LNCAP (cell line): ENCODE data around the gene CXorf58.

Experiments
- TF ChIP-seq, protein P1 (sequence below): fragments of 450-650 bp; IDR thresholded peaks from 2 replicates; pipeline ENCODE4 v1.5.1; 2017; ENCODE audit warnings: mild to moderate bottlenecking

Gene CXorf58

DNA sequence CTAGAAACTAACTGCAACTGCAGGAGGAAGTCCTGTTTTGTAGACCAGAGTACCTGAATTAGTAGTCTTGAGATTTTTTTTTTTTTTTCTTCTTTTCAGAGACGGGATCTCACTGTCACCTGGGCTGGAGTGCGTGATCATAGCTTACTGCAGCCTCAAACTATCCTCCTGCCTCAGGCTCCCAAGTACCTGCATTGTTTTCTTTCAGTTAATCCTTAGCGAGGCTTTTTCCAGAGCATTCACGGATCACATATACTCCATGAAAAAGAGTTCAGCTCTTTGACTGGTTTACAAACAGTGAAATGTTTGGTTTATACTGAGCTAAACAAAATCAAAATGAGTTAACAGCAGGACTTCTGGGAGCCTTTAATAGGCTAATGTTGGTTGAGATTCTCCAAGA lies 73.4 kb downstream of the CXorf58 start:
- TF ChIP-seq, protein P1, sequence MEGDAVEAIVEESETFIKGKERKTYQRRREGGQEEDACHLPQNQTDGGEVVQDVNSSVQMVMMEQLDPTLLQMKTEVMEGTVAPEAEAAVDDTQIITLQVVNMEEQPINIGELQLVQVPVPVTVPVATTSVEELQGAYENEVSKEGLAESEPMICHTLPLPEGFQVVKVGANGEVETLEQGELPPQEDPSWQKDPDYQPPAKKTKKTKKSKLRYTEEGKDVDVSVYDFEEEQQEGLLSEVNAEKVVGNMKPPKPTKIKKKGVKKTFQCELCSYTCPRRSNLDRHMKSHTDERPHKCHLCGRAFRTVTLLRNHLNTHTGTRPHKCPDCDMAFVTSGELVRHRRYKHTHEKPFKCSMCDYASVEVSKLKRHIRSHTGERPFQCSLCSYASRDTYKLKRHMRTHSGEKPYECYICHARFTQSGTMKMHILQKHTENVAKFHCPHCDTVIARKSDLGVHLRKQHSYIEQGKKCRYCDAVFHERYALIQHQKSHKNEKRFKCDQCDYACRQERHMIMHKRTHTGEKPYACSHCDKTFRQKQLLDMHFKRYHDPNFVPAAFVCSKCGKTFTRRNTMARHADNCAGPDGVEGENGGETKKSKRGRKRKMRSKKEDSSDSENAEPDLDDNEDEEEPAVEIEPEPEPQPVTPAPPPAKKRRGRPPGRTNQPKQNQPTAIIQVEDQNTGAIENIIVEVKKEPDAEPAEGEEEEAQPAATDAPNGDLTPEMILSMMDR = no peak

DNA sequence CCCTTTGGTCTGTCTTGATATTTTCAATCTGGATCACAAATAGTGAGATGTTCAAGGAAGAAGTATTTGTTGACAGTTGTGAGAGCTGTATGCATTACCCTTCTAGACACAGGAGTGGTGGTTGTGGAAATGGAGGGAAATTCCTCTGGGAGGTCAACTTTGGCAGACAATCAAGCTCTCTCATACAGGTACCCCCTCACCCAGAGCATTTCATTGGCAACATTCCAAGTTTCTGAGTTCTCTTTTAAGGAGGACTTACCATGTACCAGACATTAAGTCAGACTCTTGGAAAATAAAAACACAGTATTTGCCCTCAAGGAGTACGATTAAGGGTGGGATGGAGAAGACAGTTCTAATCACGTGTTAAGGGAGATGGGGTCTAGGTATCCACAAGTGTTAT lies 73.9 kb downstream of the CXorf58 start:
- TF ChIP-seq, protein P1 = no peak

DNA sequence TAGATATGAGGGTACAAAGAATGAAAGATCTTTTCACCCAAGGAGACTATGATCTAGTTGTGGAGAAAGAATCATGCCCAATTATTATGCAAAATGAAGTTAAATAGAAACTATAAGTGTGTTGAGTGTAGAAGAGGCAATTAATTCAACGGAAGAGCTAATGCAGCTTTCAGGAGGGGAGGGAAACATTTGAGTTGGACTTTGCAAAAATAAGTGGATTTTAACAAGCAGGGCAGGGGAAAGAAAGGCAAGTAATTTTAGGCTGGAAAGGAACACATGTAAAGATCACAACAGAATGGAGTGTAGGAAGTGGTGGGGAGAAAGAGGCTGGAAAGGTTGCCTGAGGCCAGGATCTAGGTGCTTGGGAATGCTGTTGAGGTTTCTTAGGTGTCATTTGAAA lies 75.1 kb downstream of the CXorf58 start:
- TF ChIP-seq, protein P1 = no peak
